Eye (tissue), 1 donor: ENCODE data around the gene ADAMTS19.

ENCODE experiments used
- DNase-seq: peaks from one replicate; pipeline ENCODE4 v3.0.0-alpha.2; 2015

The ADAMTS19 gene

DNA sequence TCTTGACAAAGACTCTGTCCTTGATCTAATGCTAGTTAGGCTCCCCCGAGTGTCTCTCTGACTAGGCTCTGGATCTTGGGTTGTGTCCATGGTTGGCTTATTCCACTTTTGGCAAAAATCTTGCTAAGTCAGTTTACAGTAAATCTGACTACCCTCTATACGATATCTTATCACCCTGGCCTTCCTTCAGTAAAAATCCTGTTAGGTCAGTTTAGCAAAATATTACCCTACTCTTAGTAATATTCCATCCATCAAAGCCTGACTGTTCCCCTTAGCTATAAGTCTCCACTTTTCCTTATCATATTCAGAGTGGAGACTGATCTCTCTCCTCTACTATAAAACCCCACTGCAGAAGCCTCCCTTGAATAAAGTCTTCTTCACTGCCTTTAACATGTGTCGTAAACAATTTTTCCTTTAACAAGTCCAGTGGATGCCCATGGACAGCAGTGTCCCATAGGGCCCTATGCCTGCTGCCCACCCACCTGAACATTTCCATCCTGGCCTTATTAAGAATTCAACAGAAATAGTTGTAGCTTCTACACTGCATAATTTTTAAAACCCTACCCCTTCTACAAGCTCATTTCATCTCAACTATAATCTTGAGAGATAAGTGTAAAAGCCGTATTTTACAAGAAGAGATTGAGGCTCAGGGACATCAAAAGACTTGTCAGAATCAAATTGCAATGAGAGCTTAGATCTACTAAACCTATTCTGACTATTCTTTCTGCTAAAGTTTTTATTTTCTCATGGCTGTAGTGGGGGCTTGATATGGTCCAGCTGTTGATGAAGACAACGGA, 310.1 kb downstream of the ADAMTS19 start:
- DNase-seq, result no peak

DNA sequence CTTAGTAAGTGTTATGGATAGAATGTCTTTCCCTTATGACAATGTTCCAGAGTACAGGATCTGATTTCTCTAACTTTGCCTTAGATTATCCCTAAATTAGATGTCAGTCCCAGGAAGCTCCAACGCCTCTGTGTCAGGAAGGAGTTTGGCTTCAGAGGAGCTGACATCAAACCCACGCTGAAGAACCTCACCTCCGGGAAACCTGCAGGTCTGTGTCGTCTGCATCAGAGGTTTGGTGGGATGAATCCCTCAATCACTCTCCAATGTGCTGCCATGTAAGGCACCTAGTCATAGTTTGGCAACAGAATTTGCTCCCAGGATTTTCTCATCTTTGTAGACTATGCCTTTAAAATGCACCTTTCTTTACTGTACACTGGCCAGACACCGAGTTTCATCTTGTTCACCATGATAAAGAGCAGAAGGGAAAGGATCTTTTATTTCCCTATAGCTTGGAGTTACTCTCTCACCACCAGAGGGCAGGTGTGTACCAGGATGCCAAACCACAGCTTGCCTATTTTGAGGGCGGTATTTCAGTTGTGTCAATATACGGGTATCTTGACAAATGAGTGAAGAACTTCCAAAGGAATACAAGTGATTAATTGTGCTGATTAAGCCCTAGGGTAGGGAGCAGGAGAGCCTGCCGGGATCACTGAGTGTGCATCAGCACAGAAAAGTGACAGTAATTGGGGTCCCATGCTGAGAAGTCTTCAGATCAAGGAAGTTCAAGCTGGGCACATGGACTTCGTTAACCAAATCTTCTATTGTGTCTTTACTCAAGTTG, 311.1 kb downstream of the ADAMTS19 start:
- peak; percentile 93 for DNase-seq

DNA sequence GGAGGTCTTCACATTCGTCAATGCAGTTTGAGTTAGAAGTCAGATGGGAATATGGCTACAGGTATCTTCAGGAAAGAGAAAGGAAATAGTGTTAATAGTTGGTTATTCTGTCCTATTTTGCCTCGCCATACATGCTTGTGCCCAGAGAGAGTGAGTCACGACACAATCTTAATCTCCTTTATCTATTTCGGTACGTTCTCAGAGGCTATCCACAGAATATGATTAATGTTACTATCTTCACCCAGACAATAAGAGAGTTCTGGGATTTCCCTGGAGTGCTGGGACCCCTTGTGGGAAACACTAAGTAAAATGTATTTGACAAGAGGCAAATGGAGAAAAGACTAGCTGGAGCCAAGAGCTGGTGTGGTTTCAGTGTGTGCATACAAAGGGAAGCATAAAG, 313.3 kb downstream of the ADAMTS19 start:
- DNase-seq, result no peak

DNA sequence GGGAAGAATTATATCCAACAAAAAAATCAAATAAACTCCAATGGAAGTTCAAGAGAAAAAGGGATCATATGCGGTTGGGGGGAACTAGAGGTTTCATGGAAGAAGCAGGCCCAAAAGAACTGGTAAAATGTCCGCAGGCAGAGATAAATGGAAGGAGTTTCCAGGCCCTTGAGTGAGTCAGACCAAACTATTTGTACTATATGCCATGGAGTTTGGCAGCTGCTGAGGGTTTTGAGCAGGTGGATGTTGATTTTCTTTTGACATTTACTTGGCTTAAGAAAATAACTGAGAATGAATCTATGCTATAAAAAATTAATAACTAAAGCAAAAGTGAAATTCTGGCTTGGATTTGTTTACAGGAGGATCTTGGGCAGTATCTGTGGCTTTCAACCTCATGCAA, 321.5 kb downstream of the ADAMTS19 start:
- DNase-seq, result no peak
